Effector memory CD4-positive, alpha-beta T cell (primary cell): Measurements from ENCODE around the gene C6orf47.

Experiments
- DNase-seq, 3 donors: peaks; one replicate each; pipeline ENCODE4 v3.0.0-alpha.2; 2020
- H3K27ac ChIP-seq: 2 replicates; pipeline ENCODE4 v1.7.0; 2013; ENCODE audit warnings: mild to moderate bottlenecking, low read length, moderate library complexity; ENCODE audit not compliant: insufficient read depth, poor library complexity, severe bottlenecking
- H3K27me3 ChIP-seq: replicated peaks from 2 replicates; pipeline ENCODE4 v1.7.0; 2013; ENCODE audit warnings: mild to moderate bottlenecking, low read length; ENCODE audit not compliant: insufficient read depth, control insufficient read depth, poor library complexity, severe bottlenecking
- H3K36me3 ChIP-seq: 2 replicates; pipeline ENCODE4 v1.7.0; 2013; ENCODE audit warnings: mild to moderate bottlenecking, low read length, moderate library complexity; ENCODE audit not compliant: control insufficient read depth, insufficient read depth
- H3K4me1 ChIP-seq: 2 replicates; pipeline ENCODE4 v1.7.0; 2013; ENCODE audit warnings: low read length, mild to moderate bottlenecking; ENCODE audit not compliant: control insufficient read depth, insufficient read depth, poor library complexity, severe bottlenecking
- H3K4me3 ChIP-seq: 2 replicates; pipeline ENCODE4 v1.7.0; 2013; ENCODE audit warnings: low read length, low read depth, mild to moderate bottlenecking; ENCODE audit not compliant: insufficient read depth, poor library complexity, severe bottlenecking
- H3K9me3 ChIP-seq: 2 replicates; pipeline ENCODE4 v1.7.0; 2013; ENCODE audit warnings: mild to moderate bottlenecking, low read length, moderate library complexity; ENCODE audit not compliant: control insufficient read depth

The C6orf47 gene

DNA sequence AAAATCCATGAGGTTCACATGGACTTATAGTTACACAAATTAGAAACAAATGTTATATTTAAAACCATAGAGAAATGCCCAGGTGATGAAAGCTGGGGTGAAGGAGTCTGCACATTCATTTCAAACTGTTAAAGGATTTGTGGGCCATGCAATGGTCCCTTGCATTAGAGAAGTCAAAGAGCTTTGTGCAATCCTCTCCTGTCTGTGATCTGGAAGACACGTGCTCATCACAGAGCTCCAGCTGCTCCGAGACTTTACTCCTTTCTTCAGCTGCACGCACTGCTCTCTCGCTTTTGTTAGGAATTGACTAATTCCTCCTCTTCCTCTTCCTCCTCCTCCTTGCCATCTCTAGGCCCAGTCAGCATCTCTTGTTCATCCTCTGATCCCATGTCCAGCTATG, 49.6 kb downstream of the C6orf47 start:
- H3K4me1 ChIP-seq, result no peaks in the 10 kb centered on the region

GRCh38 chr6:31609519-31610406, 50.8 kb downstream of the C6orf47 start:
- Histone ChIP-seq H3K36me3 (no peaks in the 10 kb centered on the region), H3K4me3 (no peak overlapping the region), H3K27ac (no peak overlapping the region), H3K4me1 (no peaks in the 10 kb centered on the region), H3K27me3 (no peaks in the 10 kb centered on the region), H3K9me3 (no peaks in the 10 kb centered on the region)
- DNase-seq, result no peak

More for the DNA sequence above, 49.6 kb downstream of the C6orf47 start:
- Histone ChIP-seq H3K9me3 (no peaks in the 10 kb centered on the region), H3K4me3 (no peak overlapping the region), H3K27ac (no peak overlapping the region), H3K36me3 (no peaks in the 10 kb centered on the region), H3K27me3 (no peaks in the 10 kb centered on the region)
- DNase-seq, result no peak
